Mesenchymal stem cell (in vitro differentiated cells and primary cell): ENCODE data around the gene TMEM50B.

Experiments
- DNase-seq: peaks from one replicate; pipeline ENCODE4 v3.0.0-alpha.2; 2013
- H2AFZ ChIP-seq: one replicate; pipeline ENCODE4 v1.6.1; 2013; ENCODE audit warnings: low read depth, mild to moderate bottlenecking, control low read depth, inconsistent platforms, low read length, moderate library complexity
- H2AK5ac ChIP-seq: 2 replicates; pipeline ENCODE4 v1.6.1; 2013; ENCODE audit warnings: low read length, moderate library complexity, mild to moderate bottlenecking, inconsistent platforms; ENCODE audit not compliant: severe bottlenecking
- H2BK120ac ChIP-seq: one replicate; pipeline ENCODE4 v1.6.1; 2013; ENCODE audit warnings: low read depth, mild to moderate bottlenecking, inconsistent platforms, low read length, moderate library complexity
- H2BK12ac ChIP-seq, 2 experiments: one replicate each; pipeline ENCODE4 v1.6.1; 2013; ENCODE audit warnings: inconsistent platforms in 2 of 2, low read length in 2 of 2, mild to moderate bottlenecking in 2 of 2, moderate library complexity in 2 of 2, control low read depth in 1 of 2
- H2BK15ac ChIP-seq: one replicate; pipeline ENCODE4 v1.6.1; 2013; ENCODE audit warnings: mild to moderate bottlenecking, low read depth, inconsistent platforms; ENCODE audit not compliant: poor library complexity, severe bottlenecking
- H2BK5ac ChIP-seq: 2 replicates; pipeline ENCODE4 v1.6.1; 2013; ENCODE audit warnings: low read depth, mild to moderate bottlenecking, low read length, control low read depth, inconsistent platforms; ENCODE audit not compliant: poor library complexity, severe bottlenecking
- H3K14ac ChIP-seq, 2 experiments: one replicate each; pipeline ENCODE4 v1.6.1; 2013; ENCODE audit warnings: inconsistent platforms in 2 of 2, low read length in 2 of 2, control low read depth in 1 of 2, mild to moderate bottlenecking in 1 of 2, moderate library complexity in 1 of 2
- H3K18ac ChIP-seq, 2 experiments: one replicate each; pipeline ENCODE4 v1.6.1; 2013; ENCODE audit warnings: inconsistent platforms in 2 of 2, low read length in 2 of 2, control low read depth in 1 of 2, low read depth in 1 of 2, mild to moderate bottlenecking in 1 of 2
- H3K23ac ChIP-seq, 2 experiments: one replicate each; pipeline ENCODE4 v1.6.1; 2013; ENCODE audit warnings: inconsistent platforms in 2 of 2, low read length in 2 of 2, mild to moderate bottlenecking in 2 of 2, moderate library complexity in 2 of 2, control low read depth in 1 of 2
- H3K27ac ChIP-seq: 2 replicates; pipeline ENCODE4 v1.5.1; 2013; ENCODE audit warnings: mild to moderate bottlenecking, moderate library complexity, low read length, control low read depth, inconsistent platforms; ENCODE audit not compliant: poor library complexity, severe bottlenecking
- H3K27me3 ChIP-seq, 2 experiments: 2 replicates each; pipeline versions ENCODE4 v1.6.1 to v1.7.0; 2013; ENCODE audit warnings: low read length in 2 of 2, mild to moderate bottlenecking in 2 of 2, moderate library complexity in 2 of 2, control low read depth in 1 of 2, inconsistent platforms in 1 of 2; ENCODE audit not compliant: control insufficient read depth in 1 of 2, insufficient read depth in 1 of 2
- H3K36me3 ChIP-seq, 2 experiments: 2 replicates each; pipeline versions ENCODE4 v1.6.1 to v1.7.0; 2013; ENCODE audit warnings: low read length in 2 of 2, control low read depth in 1 of 2, inconsistent platforms in 1 of 2, low read depth in 1 of 2, mild to moderate bottlenecking in 1 of 2; ENCODE audit not compliant: insufficient read depth in 2 of 2, control insufficient read depth in 1 of 2
- H3K4ac ChIP-seq, 2 experiments: one replicate each; pipeline ENCODE4 v1.6.1; 2013; ENCODE audit warnings: inconsistent platforms in 2 of 2, low read length in 2 of 2, mild to moderate bottlenecking in 2 of 2, moderate library complexity in 2 of 2, control low read depth in 1 of 2, low read depth in 1 of 2
- H3K4me1 ChIP-seq: 2 replicates; pipeline ENCODE4 v1.6.1; 2013; ENCODE audit warnings: low read depth, low read length, control low read depth; ENCODE audit not compliant: control insufficient read depth, insufficient read depth
- H3K4me2 ChIP-seq: 2 replicates; pipeline ENCODE4 v1.6.1; 2013; ENCODE audit warnings: low read length, mild to moderate bottlenecking, inconsistent platforms; ENCODE audit not compliant: poor library complexity, severe bottlenecking
- H3K4me3 ChIP-seq, 2 experiments: 2 replicates each; pipeline versions ENCODE4 v1.5.1 to v1.7.0; 2013; ENCODE audit warnings: low read length in 2 of 2, mild to moderate bottlenecking in 2 of 2, control low read depth in 1 of 2, low read depth in 1 of 2; ENCODE audit not compliant: insufficient read depth in 1 of 2
- H3K79me1 ChIP-seq: replicated peaks from 2 replicates; pipeline ENCODE4 v1.6.1; 2013; ENCODE audit warnings: mild to moderate bottlenecking, control low read depth, low read length, inconsistent platforms; ENCODE audit not compliant: poor library complexity, severe bottlenecking
- H3K9ac ChIP-seq: 2 replicates; pipeline ENCODE4 v1.7.0; 2013; ENCODE audit warnings: mild to moderate bottlenecking, low read length, moderate library complexity
- H3K9me3 ChIP-seq: 2 replicates; pipeline ENCODE4 v1.7.0; 2013; ENCODE audit warnings: mild to moderate bottlenecking, low read length; ENCODE audit not compliant: control insufficient read depth
- H4K8ac ChIP-seq: one replicate; pipeline ENCODE4 v1.6.1; 2013; ENCODE audit warnings: inconsistent platforms, mild to moderate bottlenecking, low read length, moderate library complexity
- H4K91ac ChIP-seq: one replicate; pipeline ENCODE4 v1.6.1; 2013; ENCODE audit warnings: mild to moderate bottlenecking, low read length, inconsistent platforms
- WGBS: methylation state at CpG from one replicate; pipeline ENCODE4 v1.1.7; 2013; ENCODE audit warnings: mixed read lengths; 5-methylcytosine and 5-hydroxymethylcytosine counted together

The TMEM50B gene

GRCh38 chr21:33455686-33456446 is 23.9 kb downstream of the TMEM50B start:
- no peaks in the 10 kb centered on the region for H3K9me3 ChIP-seq
- DNase-seq, result no peak
- H4K8ac ChIP-seq, result no peak overlapping the region
- H3K14ac ChIP-seq, result no peak overlapping the region
- H3K4me2 ChIP-seq, result no peak overlapping the region
- no peak overlapping the region for H2BK120ac ChIP-seq
- no peak overlapping the region for H2BK12ac ChIP-seq
- peaks cover 3% of the 10 kb centered on the region for H3K4me1 ChIP-seq
- H3K18ac ChIP-seq, result no peak overlapping the region
- no peak overlapping the region for H3K4me3 ChIP-seq
- no peak overlapping the region for H3K4ac ChIP-seq
- H3K79me1 ChIP-seq, result no peaks in the 10 kb centered on the region
- H2BK15ac ChIP-seq, result no peak overlapping the region
- no peak overlapping the region for H4K91ac ChIP-seq
- H2AFZ ChIP-seq, result no peak overlapping the region
- no peaks in the 10 kb centered on the region for H3K27me3 ChIP-seq
- H2BK5ac ChIP-seq, result no peak overlapping the region
- H3K9ac ChIP-seq, result no peak overlapping the region
- no peak overlapping the region for H3K23ac ChIP-seq
- no peak overlapping the region for H3K27ac ChIP-seq
- no CpG with 5 or more reads among the region's 6 CpGs for WGBS
- peaks cover 3 to 65% of the 10 kb centered on the region in 2 experiments for H3K36me3 ChIP-seq
- H2AK5ac ChIP-seq, result no peak overlapping the region

- Histone ChIP-seq H3K4me2 (no peak overlapping the region), H3K79me1 (no peaks in the 10 kb centered on the region), H3K36me3 (peaks cover 11 to 44% of the 10 kb centered on the region in 2 experiments), H3K4me1 (peaks cover 3% of the 10 kb centered on the region), H2BK120ac (no peak overlapping the region), H2AFZ (no peak overlapping the region), H3K9me3 (no peaks in the 10 kb centered on the region), H3K9ac (no peak overlapping the region), H3K4ac (no peak overlapping the region), H3K27me3 (no peaks in the 10 kb centered on the region), H2BK12ac (no peak overlapping the region), H3K4me3 (no peak overlapping the region), H2BK15ac (no peak overlapping the region), H3K23ac (no peak overlapping the region), H4K8ac (no peak overlapping the region), H3K18ac (no peak overlapping the region), H3K27ac (no peak overlapping the region), H4K91ac (no peak overlapping the region), H2BK5ac (no peak overlapping the region), H3K14ac (no peak overlapping the region), H2AK5ac (no peak overlapping the region)
- DNase-seq, result no peak
- WGBS, result 99% methylated on average over 3 of the region's 3 CpGs
Measured at GRCh38 chr21:33452362-33452761, 27.4 kb downstream of the TMEM50B start.

GRCh38 chr21:33451634-33452071 is 28.1 kb downstream of the TMEM50B start:
- Histone ChIP-seq H3K4me3 (no peak overlapping the region), H3K9ac (no peak overlapping the region), H3K4me2 (no peak overlapping the region), H2BK15ac (no peak overlapping the region), H2AK5ac (no peak overlapping the region), H4K91ac (no peak overlapping the region), H3K36me3 (peaks cover 11 to 48% of the 10 kb centered on the region in 2 experiments), H3K4me1 (peaks cover 3% of the 10 kb centered on the region), H4K8ac (no peak overlapping the region), H3K14ac (no peak overlapping the region), H2AFZ (no peak overlapping the region), H2BK5ac (no peak overlapping the region), H3K27ac (no peak overlapping the region), H2BK12ac (no peak overlapping the region), H3K23ac (peak overlapping the region in 1 of 2 experiments; percentile 70), H2BK120ac (no peak overlapping the region), H3K9me3 (no peaks in the 10 kb centered on the region), H3K18ac (no peak overlapping the region), H3K4ac (no peak overlapping the region), H3K79me1 (no peaks in the 10 kb centered on the region), H3K27me3 (no peaks in the 10 kb centered on the region)
- peak; percentile 22 for DNase-seq
- 87% methylated on average over 1 of the region's 1 CpG for WGBS

DNA sequence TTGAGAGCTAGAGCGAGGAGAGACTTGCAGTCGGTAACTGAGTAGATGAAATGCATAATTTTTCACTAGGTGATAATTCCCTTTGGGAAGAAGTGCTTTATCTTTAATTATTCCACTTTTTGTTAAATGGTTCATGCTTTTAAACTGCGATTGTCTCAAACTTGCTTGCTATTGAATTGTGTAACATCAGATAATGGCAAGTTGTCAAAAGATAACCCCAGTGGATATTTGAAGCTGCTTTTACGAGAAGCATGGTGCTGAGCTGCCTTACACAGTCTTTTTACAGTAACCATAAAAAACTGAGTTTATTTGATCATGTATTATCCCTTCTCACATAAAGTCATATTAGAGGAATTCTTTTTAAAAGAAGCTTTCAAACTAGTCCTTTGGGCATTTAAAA is 30.2 kb downstream of the TMEM50B start:
- no peak overlapping the region for H3K23ac ChIP-seq
- H3K18ac ChIP-seq, result no peak overlapping the region
- no peak for DNase-seq
- no peak overlapping the region for H3K4ac ChIP-seq
- no peak overlapping the region for H2AK5ac ChIP-seq
- no peak overlapping the region for H3K4me3 ChIP-seq
- H2BK15ac ChIP-seq, result no peak overlapping the region
- 94% methylated on average over 3 of the region's 4 CpGs for WGBS
- H3K9me3 ChIP-seq, result no peaks in the 10 kb centered on the region
- peaks cover 11 to 32% of the 10 kb centered on the region in 2 experiments for H3K36me3 ChIP-seq
- H2AFZ ChIP-seq, result no peak overlapping the region
- no peak overlapping the region for H3K14ac ChIP-seq
- H3K27ac ChIP-seq, result no peak overlapping the region
- H2BK5ac ChIP-seq, result no peak overlapping the region
- no peak overlapping the region for H4K91ac ChIP-seq
- H3K4me1 ChIP-seq, result peaks cover 3% of the 10 kb centered on the region
- H3K27me3 ChIP-seq, result no peaks in the 10 kb centered on the region
- no peak overlapping the region for H2BK12ac ChIP-seq
- peak overlapping the region; percentile 47 for H3K9ac ChIP-seq
- H3K79me1 ChIP-seq, result no peaks in the 10 kb centered on the region
- no peak overlapping the region for H3K4me2 ChIP-seq
- H4K8ac ChIP-seq, result no peak overlapping the region
- no peak overlapping the region for H2BK120ac ChIP-seq
